Aorta (tissue), 5 donors: ENCODE measurements around the gene FSCN2. TPM values are rescaled to one million over a fixed set of nuclear protein-coding genes. Genes with fewer than 3 reads are reported as not detected.

Experiments used
- ATAC-seq: fragments of 200-7000 bp; cut with Tn5 transposase; one replicate; pipeline ENCODE4 v1.9.1; 2022; ENCODE audit warnings: moderate library complexity; ENCODE audit not compliant: low FRiP score
- DNase-seq, 2 donors: peaks; one replicate each; pipeline ENCODE4 v3.0.0-alpha.2; 2020
- H3K27ac ChIP-seq, 2 donors: one replicate each; pipeline ENCODE4 v1.5.1; 2013; ENCODE audit warnings: low read length in 2 of 2, mild to moderate bottlenecking in 2 of 2, moderate library complexity in 2 of 2, control low read depth in 1 of 2, inconsistent platforms in 1 of 2, low read depth in 1 of 2
- H3K27me3 ChIP-seq, 2 donors: one replicate each; pipeline ENCODE4 v1.6.1; 2013; ENCODE audit warnings: control low read depth in 1 of 2, low read length in 1 of 2, mild to moderate bottlenecking in 1 of 2, moderate library complexity in 1 of 2; ENCODE audit not compliant: insufficient read depth in 2 of 2, control insufficient read depth in 1 of 2
- H3K36me3 ChIP-seq, 2 donors: one replicate each; pipeline ENCODE4 v1.6.1; 2013; ENCODE audit warnings: control low read depth in 1 of 2, low read length in 1 of 2, mild to moderate bottlenecking in 1 of 2; ENCODE audit not compliant: insufficient read depth in 2 of 2, control insufficient read depth in 1 of 2
- H3K4me1 ChIP-seq, 2 donors: one replicate each; pipeline ENCODE4 v1.6.1; 2013; ENCODE audit warnings: low read length in 2 of 2, control low read depth in 1 of 2, mild to moderate bottlenecking in 1 of 2, moderate library complexity in 1 of 2; ENCODE audit not compliant: insufficient read depth in 2 of 2, control insufficient read depth in 1 of 2
- H3K4me3 ChIP-seq, 2 donors: one replicate each; pipeline ENCODE4 v1.5.1; 2013; ENCODE audit warnings: low read length in 2 of 2, control low read depth in 1 of 2, mild to moderate bottlenecking in 1 of 2
- H3K9me3 ChIP-seq: one replicate; pipeline ENCODE4 v1.6.1; 2013; ENCODE audit warnings: mild to moderate bottlenecking, low read length; ENCODE audit not compliant: control insufficient read depth
- WGBS, 2 donors: extraction: QIAGEN DNeasy Blood & Tissue Kit; methylation state at CpG; one replicate each; pipeline ENCODE4 v1.1.7; 2013; 5-methylcytosine and 5-hydroxymethylcytosine counted together
- intact Hi-C, 2 donors: fragments of 100-400 bp; cut with DNase I; formaldehyde crosslinking; loops; one replicate each; pipeline versions ENCODE4 v1.14.2 to v1.15.0; 2022
- polyA plus RNA-seq, 2 donors: library from polyadenylated mRNA; stranded (reverse); fragments of 200-250 nt; gene quantifications; one replicate each; pipeline ENCODE4 v1.2.3, GENCODE V29; 2013
- total RNA-seq, 2 donors: library from RNA; stranded (reverse); fragmentation: NEBNext Ultra II Directional; extraction: Animal tissue kit (Norgen Biotek cat#: 25700); gene quantifications; one replicate each; pipeline ENCODE4 v1.2.1, GENCODE V29; 2021
- donor health status: healthy with polysubstance abuse.
- donor health status: Bipolar disorder and iron deficiency.
- donor health status: DM: no; HTN: no; CAD: no.
- donor health status: DM: no; HTN: no; CAD: no.
- donor health status: DM: yes; HTN: yes; CAD: no.

The FSCN2 gene
- total and polyA plus RNA-seq, 4 donors = 1.0 to 3.1 (median 2.2) TPM

DNA sequence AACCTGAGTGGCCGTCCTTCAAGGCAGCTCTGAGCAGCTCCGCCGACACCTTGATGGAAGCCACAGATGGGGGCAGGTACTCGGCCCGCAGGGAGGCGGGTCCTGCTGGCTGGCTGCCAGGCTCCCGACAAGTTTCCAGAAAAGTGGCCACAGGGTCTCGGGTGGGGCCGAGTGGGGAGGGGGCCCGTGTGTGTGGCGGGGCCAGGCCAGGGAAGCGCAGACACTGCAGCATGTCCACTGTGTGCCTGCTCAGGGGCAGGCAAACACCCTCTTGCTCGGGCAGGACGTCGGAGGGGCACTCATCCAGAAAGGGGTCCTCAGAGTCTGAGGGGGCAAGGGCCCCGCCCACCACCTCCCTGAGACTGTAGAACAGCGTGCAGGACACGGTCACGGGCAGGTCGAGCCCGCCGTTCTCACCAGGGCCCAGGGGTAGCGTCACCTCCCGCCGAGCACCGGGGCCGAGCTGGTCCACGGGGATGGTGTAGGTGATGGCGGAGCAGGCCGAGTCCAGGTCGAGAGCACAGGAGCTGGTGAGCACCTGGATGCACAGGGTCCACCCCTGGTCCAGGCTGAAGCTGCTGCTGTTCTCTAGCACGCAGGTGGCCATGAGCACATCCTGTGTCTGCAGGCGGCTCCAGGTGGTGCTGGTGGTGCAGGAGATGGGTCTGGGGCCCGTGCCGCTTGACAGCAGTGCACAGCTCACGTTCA is 18.9 kb downstream of the FSCN2 start:
- H3K4me3 ChIP-seq = no peak overlapping the region
- H3K9me3 ChIP-seq = no peaks in the 10 kb centered on the region
- H3K27me3 ChIP-seq = no peaks in the 10 kb centered on the region
- no peaks in the 10 kb centered on the region for H3K4me1 ChIP-seq
- ATAC-seq (no peak), DNase-seq (no peak)
- H3K36me3 ChIP-seq = peaks cover 0 to 2% of the 10 kb centered on the region in 2 donors
- intact Hi-C loops = no loop called here
- H3K27ac ChIP-seq = no peak overlapping the region
- 80 to 84% methylated on average over 33 to 36 of the region's 36 CpGs for WGBS, 2 donors

DNA sequence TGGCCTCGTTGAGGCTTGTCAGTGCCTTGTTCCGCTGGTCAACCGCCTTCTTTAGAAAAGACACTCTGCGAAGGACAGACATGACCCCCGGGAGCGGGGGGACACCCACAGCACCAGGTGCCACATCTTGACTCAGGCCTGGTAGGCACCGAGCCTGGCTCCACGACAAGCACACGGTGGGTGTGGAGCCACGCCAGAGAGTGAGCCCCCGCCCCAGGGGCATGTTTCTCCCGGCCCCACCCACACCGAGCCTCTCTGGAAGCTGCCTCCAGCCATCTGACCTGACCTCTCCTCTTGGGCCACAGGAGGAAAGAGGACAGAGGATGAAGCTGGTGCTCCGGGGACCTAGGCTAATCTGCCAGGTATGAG is 19.4 kb downstream of the FSCN2 start:
- 82% methylated on average over 14 of the region's 14 CpGs for WGBS, 2 donors
- no peak for ATAC-seq
- no peak for DNase-seq
- Histone ChIP-seq H3K4me1 (no peaks in the 10 kb centered on the region), H3K36me3 (peaks cover 0 to 2% of the 10 kb centered on the region in 2 donors), H3K9me3 (no peaks in the 10 kb centered on the region), H3K27me3 (no peaks in the 10 kb centered on the region), H3K4me3 (no peak overlapping the region), H3K27ac (no peak overlapping the region)
- intact Hi-C loops = no loop called here

DNA sequence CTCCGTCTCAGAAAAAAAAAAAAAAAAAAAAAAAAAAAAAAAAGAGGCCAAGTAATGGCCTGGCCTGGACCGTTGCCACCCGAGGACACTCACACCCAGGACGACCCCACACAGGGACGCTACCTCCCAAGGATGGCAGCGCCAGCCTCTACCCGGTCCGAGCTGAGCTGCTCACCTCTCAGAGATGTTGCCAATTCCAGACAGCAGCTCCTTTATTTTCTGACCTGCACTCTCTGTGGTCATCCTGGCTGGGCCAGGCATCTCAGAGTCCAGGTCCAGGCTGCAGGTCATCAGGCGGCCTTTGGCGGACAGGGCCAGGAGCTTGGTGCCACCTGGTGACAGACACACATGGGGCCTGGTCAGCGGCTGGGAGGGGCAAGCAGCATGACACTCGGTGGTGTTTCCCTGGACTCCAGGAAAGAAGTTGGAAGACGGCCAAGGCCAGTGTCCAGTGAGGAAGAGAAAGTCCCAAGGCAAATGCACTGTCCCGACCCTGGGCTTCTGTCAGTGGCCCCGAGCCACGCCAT is 20.9 kb downstream of the FSCN2 start:
- Histone ChIP-seq H3K4me3 (no peak overlapping the region), H3K27ac (no peak overlapping the region), H3K4me1 (no peaks in the 10 kb centered on the region), H3K9me3 (no peaks in the 10 kb centered on the region), H3K36me3 (no peaks in the 10 kb centered on the region), H3K27me3 (no peaks in the 10 kb centered on the region)
- 84% methylated on average over 15 to 16 of the region's 16 CpGs for WGBS, 2 donors
- ATAC-seq = no peak
- no peak for DNase-seq
- intact Hi-C loops = no loop called here

DNA sequence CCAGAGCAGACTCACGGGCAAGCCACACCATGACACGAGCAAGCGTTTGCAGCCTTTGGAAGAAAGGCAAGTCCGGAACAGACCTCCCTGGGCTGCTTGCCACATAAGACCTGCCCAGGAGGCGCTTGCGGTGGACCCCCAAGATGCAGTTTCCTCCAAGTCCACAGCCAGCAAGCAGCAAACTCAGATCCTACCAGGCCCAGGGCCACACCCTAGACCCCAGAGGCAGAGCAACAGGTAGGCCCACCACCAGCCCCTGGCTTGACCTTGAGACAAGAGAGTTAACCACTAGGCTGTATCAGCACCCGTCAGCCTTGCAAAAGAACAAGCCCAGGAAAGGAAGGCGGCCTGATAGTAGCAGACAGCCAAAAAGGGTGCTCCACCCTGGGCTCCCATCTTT is 21.6 kb downstream of the FSCN2 start:
- H3K27ac ChIP-seq = no peak overlapping the region
- H3K27me3 ChIP-seq = no peaks in the 10 kb centered on the region
- H3K9me3 ChIP-seq = no peaks in the 10 kb centered on the region
- intact Hi-C loops = loop anchor here in 1 of 2 donors (5.0 kb wide), 1 partner anchor 258 kb away; no protein-coding TSS in a partner anchor
- H3K36me3 ChIP-seq = no peaks in the 10 kb centered on the region
- no peaks in the 10 kb centered on the region for H3K4me1 ChIP-seq
- no peak overlapping the region for H3K4me3 ChIP-seq
- ATAC-seq = no peak
- WGBS, 2 donors = 88 to 90% methylated on average over 8 of the region's 8 CpGs
- no peak for DNase-seq

DNA sequence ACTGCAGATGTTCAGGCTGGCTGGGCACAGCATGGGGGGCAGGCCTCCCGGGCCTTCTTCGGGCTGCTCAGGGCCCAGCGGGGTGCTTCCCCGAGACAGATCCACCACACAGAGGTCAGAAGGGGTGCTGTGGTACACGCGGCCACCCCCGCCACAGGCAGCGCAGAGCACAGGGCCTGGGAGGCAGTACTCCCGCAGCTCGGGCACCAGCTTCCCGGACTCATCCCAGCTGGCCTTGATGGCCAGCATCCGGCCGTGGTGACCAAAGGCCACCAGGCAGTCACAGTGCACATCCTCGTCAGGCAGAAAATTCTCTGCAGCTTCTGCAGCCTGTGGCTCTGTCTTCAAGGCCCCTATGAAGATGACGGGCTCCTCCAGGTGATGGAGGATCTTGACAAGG is 22.1 kb downstream of the FSCN2 start:
- WGBS, 2 donors = 91% methylated on average over 15 of the region's 15 CpGs
- H3K27me3 ChIP-seq = no peaks in the 10 kb centered on the region
- DNase-seq (no peak), ATAC-seq (no peak)
- H3K4me1 ChIP-seq = no peaks in the 10 kb centered on the region
- H3K36me3 ChIP-seq = no peaks in the 10 kb centered on the region
- intact Hi-C loops = loop anchor here in 1 of 2 donors (5.0 kb wide), 1 partner anchor 258 kb away; no protein-coding TSS in a partner anchor
- H3K27ac ChIP-seq = no peak overlapping the region
- H3K9me3 ChIP-seq = no peaks in the 10 kb centered on the region
- H3K4me3 ChIP-seq = no peak overlapping the region

DNA sequence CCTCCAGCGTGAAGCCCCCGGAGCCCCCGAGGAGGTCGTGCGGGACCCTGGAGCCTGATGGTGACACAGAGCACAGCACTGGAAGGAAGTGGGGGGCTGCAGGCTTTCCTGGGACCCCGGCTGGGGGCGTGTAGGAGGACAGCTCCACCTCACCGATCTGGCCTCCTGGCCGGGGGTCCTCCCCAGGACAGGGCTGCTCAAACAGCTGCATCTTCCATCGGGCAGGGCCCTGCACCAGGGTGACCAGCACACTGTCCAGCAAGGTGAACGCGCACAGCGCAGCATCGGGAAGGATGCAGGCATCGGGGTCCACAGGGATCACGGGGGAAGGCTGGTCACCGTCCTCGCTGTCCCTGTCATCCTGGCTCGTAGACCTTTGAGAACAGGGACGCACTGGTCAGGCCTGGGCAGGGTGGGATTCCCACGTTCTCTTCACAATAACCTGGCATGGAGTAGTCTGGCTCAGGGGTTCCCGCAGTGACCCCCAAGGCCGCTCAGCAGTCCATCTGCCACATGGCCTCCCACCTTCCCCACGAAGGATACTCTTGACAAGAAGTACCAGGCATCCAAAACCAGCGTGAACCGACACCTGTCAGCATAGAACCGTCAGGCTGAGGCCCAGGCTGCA is 22.8 kb downstream of the FSCN2 start:
- Histone ChIP-seq H3K4me3 (peak overlapping the region in 1 of 2 donors; percentile 66), H3K27me3 (no peaks in the 10 kb centered on the region), H3K9me3 (no peaks in the 10 kb centered on the region), H3K4me1 (no peaks in the 10 kb centered on the region), H3K36me3 (no peaks in the 10 kb centered on the region), H3K27ac (no peak overlapping the region)
- ATAC-seq = no peak
- WGBS, 2 donors = 75 to 79% methylated on average over 27 of the region's 27 CpGs
- intact Hi-C loops = loop anchor here in 1 of 2 donors (5.0 kb wide), 1 partner anchor 259 kb away; no protein-coding TSS in a partner anchor
- no peak for DNase-seq

DNA sequence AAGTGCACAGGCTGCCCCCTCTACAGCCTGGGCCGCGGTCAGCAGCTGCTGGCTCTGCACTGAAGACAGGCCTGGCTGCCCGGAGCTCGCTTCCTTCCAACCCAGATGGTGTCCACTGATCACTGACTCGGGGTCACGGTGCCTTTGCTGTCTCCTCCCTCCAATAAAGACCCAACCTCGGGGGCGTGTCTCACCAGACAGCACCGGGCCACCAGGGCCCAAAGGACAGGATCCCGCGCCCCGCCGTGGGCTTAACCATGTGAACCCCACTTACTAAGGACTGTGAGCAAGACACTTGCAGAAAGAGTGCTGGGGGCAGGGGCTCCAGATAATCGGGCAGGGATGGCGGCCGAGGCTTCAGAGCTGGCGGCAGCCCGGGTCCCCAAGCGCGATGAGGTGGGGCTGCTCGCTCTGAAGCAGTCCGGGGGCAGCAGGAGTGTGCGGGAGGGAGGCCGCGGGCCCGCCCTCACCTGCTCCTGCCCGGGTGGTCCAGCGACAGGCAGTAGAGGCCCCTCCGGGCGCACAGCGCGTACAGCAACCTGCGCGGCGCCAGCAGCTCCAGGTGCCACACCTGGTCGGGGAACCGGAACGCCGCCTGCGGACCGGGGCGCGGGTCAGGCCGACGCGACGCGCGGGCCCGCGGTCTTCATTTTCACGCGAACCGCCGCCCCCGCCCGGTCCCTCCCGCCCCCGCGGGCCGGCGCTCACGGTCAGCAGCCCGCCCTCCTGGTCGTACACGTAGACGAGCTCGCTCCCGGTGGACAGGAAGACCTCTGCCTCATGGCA is 23.5 kb downstream of the FSCN2 start:
- DNase-seq (no peak), ATAC-seq (no peak)
- Histone ChIP-seq H3K36me3 (no peaks in the 10 kb centered on the region), H3K9me3 (no peaks in the 10 kb centered on the region), H3K4me3 (peak overlapping the region; percentile 39 to 66), H3K27me3 (no peaks in the 10 kb centered on the region), H3K27ac (no peak overlapping the region), H3K4me1 (no peaks in the 10 kb centered on the region)
- intact Hi-C loops = loop anchor here (2.0 to 5.0 kb wide), 4 partner anchors 15 to 259 kb away; no protein-coding TSS in a partner anchor
- 0% methylated on average over 31 to 69 of the region's 69 CpGs for WGBS, 2 donors

DNA sequence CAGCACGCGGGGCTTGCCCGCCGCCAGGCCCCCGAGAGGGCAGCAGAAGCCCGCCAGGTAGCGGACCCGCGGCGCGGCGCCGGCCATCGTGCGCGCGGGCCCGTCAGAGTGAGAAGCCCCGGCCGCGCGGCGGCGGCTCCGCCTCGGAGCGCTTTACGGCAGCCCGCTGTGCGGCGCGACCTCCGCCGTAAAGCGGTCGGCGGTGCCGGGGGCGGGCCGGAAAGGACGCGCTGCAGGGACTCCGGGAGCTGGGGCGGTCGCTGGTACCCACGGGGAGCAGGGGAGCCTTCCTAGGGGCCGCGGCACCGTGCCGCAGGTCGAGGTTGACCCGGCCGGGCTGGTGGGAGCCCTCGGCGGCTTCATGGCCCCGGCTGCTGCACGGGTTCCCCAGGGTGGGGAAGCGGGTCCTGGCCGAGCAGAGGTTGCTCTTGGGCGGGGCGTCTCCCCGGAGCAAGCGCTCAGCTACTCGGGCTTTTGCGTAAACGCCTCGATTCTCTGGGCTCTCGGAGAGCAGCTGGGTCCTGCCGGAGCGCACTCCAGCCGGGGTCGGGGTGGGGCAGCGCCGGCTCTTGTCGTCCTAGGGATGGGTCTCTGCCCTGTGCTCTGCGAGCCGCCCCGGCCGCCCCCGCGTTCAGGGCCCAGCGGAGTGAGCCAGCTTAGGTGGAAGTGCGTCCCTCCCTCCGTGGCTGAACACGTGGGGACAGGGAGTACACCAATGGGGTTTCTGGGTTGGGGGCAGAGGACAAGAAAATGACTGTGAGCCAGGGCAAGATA is 24.3 kb downstream of the FSCN2 start, which contains the start of gene FAAP100:
TSS of gene FAAP100 (minus strand) at position 110 of the 774 bp plus-strand sequence. CDS start at position 87, 23 bp downstream.
- intact Hi-C loops = loop anchor here (2.0 to 5.0 kb wide), 4 partner anchors 14 to 260 kb away; no protein-coding TSS in a partner anchor
- Histone ChIP-seq H3K27ac (peak within 1 kb of the TSS in 1 of 2 donors; percentile 79), H3K36me3 (no peaks in the 10 kb centered on the region), H3K27me3 (no peaks in the 10 kb centered on the region), H3K4me1 (no peaks in the 10 kb centered on the region), H3K4me3 (peak within 1 kb of the TSS; percentile 39 to 66), H3K9me3 (no peaks in the 10 kb centered on the region)
- DNase-seq (peak; percentile 86 to 93), ATAC-seq (peak; percentile 90)
- 0% methylated on average over 76 to 85 of the region's 85 CpGs for WGBS, 2 donors
